OCI-LY1 (cell line): ENCODE results near the gene CALCOCO1.

ENCODE experiments used
- EZH2 ChIP-seq: fragments of 200-600 bp; sonication (generic), shearing (Covaris generic); IDR thresholded peaks from 2 replicates; pipeline ENCODE4 v1.8.0; 2017; ENCODE audit warnings: borderline replicate concordance, mixed run types, mild to moderate bottlenecking, antibody characterized with exemption, low read length, moderate library complexity, mixed read lengths
- TF ChIP-seq, protein P1 (sequence below): fragments of 200-600 bp; sonication (generic), shearing (Covaris generic); IDR thresholded peaks from 2 replicates; pipeline ENCODE4 v1.5.1; 2017; ENCODE audit warnings: mild to moderate bottlenecking, antibody characterized with exemption, low read length, moderate library complexity, mixed read lengths

DNA sequence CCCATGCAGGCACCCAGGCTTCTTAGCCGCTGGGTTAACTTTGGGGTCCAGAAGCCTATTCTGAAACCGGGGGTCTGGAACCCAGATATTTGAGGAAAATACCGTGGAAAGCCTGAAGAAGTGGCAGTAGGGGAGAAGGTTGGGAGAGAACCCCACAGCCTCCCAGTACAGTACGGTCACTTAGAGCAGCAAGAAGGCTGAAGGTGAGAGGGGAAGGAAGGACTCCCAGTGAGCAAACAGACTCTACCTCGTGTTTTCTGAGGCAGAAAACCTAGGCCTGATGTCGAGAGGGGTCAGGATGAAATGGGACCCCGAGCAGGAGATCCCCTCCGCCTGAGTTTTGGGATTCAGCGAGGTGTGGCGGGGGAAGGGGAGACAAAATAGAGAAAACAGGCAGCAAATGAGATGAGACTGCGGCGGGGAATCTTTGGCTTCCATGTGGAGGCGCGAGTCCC is 10.7 kb upstream of the CALCOCO1 start:
- TF ChIP-seq, protein P1, sequence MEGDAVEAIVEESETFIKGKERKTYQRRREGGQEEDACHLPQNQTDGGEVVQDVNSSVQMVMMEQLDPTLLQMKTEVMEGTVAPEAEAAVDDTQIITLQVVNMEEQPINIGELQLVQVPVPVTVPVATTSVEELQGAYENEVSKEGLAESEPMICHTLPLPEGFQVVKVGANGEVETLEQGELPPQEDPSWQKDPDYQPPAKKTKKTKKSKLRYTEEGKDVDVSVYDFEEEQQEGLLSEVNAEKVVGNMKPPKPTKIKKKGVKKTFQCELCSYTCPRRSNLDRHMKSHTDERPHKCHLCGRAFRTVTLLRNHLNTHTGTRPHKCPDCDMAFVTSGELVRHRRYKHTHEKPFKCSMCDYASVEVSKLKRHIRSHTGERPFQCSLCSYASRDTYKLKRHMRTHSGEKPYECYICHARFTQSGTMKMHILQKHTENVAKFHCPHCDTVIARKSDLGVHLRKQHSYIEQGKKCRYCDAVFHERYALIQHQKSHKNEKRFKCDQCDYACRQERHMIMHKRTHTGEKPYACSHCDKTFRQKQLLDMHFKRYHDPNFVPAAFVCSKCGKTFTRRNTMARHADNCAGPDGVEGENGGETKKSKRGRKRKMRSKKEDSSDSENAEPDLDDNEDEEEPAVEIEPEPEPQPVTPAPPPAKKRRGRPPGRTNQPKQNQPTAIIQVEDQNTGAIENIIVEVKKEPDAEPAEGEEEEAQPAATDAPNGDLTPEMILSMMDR: no peak
- no peak for TF ChIP-seq EZH2
